Posterior vena cava (tissue), 2 donors: ENCODE measurements around the gene ELL3. TPM values are rescaled to one million over a fixed set of nuclear protein-coding genes. Genes with fewer than 3 reads are reported as not detected.
"Not testable (repeated sequence)": the region's sequence is repeated elsewhere in the genome, so short reads cannot be mapped to it uniquely, and the experiment has no call there.

ENCODE experiments used
- DNase-seq: peaks from one replicate; pipeline ENCODE4 v3.0.0-alpha.2; 2020; ENCODE audit warnings: low spot score
- intact Hi-C, 2 donors: fragments of 100-400 bp; cut with DNase I; formaldehyde crosslinking; loops; one replicate each; pipeline versions ENCODE4 v1.14.1 to v1.14.2; 2022 to 2023
- total RNA-seq, 2 donors: library from RNA; stranded (reverse); fragmentation: NEBNext Ultra II Directional; extraction: Animal tissue kit (Norgen Biotek cat#: 25700); gene quantifications; one replicate each; pipeline ENCODE4 v1.2.1, GENCODE V29; 2021
- donor health status: DM: yes; HTN: yes; CAD: no.
- donor health status: DM: yes; HTN: yes; CAD: no.

ELL3 gene
- total RNA-seq, 2 donors from 2014 or later, result 2.2 TPM

GRCh38 chr15:43793647-43794046 is 16.9 kb upstream of the ELL3 start:
- intact Hi-C loops, result no loop called here
- DNase-seq, result no peak

DNA sequence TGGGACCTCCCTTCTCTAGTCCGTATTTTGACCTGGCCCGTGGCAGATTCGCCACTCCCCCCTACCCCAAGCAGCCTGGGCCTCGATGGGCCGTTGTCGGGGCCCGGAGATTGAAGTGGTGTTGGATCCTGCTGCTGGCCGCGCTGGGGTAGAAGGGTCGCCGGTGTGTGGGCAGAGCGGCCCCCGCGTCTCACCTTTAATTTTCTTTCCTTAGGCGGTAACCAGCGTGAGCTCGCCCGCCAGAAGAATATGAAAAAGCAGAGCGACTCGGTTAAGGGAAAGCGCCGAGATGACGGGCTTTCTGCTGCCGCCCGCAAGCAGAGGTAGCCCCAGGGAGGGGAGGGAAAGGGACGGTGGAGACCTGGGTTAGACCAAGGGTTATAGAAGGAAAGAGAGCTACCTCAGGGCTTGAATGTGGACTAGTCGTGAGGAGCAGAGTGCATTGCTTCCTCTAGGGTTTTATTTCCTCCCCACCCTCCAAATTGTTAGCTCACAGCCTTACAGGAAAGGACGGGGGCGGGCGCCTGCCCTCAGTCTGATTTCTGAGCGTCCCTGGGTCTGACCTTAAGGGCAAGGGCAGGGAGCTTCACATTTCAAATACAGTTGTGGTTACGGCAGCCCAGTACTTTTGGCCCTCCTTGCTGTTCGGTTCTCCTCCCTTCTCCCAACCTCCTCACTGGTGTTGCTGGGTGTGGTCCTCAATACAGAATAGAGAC is 16.2 kb upstream of the ELL3 start:
- intact Hi-C loops, result no loop called here

DNA sequence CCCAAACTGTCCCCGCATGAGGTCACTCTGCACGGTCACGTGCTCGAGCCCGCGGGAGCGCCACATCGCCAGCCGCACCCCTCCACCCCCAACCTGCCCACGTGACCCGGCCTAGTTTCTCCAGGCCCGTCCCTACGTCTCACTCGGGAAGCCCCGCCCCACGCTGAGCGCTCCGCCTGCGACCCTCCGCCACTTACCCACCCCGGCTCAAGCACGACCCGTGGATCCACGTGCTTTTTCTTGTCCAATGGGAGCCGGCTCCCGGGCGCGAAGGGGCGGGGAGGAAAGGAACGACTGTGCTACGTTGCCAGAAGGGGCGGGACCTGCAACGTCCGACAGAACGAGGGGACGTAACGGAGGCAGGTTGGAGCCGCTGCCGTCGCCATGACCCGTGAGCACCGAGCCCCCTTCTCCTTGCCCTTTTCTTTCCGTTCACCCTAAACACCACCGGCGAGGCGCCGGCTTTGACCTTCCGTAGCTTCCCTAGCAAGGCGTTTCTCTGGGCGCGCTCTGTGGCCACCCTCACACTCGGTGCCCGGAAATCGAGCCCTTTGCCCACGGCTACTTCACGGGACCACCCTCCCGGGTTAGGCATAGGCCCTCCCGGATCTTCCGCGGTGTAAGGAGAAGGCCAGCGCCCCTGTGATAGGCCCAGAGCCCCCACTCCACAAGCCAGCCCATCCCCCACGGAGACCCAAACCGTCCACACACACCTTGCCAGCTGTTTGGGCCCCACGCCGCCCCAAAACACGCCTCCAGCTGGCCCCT is 15.4 kb upstream of the ELL3 start, which contains the start of gene SERF2:
TSS of gene SERF2 (plus strand) at position 328 of the 768 bp plus-strand sequence. CDS start at position 385, 57 bp downstream.
- intact Hi-C loops, result no loop called here
- peak; percentile 100 for DNase-seq

More for the DNA sequence above, 16.2 kb upstream of the ELL3 start:
- peak; percentile 86 for DNase-seq

- DNase-seq, result no peak
- intact Hi-C loops, result no loop called here
These were observed 12.6 kb upstream of the ELL3 start for GRCh38 chr15:43789409-43789808.

- no peak for DNase-seq
- intact Hi-C loops, result no loop called here
These were observed 2.2 kb upstream of the ELL3 start for GRCh38 chr15:43779016-43779415.

- DNase-seq, result peak; percentile 93
- intact Hi-C loops, result no loop called here
These were observed 625 bp upstream of the ELL3 start for GRCh38 chr15:43777267-43777914.

DNA sequence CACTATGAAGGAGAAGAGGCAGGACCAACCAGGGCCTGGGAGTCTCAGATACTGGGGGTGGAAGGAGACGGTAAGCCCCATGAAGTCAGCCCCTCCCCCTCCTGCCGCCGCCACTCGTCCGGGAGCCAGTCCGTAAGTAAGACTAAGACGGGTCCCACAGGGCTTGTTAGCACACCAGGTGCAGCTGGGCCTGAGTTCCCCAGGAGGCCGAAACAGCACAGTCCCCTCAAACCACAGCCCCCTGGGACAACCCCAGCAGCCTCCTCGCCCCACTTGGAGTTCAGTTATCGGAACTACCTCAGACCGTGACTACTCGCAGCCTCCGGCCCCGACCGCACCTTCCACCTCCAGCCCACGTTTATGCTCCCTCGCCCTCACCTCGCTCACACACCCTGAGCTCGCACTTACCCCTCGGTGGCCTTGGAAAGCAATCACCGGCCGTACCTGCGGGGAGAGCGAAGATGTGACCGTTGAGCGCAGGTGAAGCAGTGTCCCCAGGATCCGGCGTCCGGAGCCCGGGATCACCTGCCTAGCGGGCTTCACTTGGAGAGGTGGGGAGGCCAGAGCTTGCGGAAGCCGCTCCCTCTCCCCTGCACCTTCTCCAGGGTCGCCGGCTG is 557 bp downstream of the ELL3 start:
- no peak for DNase-seq
- intact Hi-C loops, result no loop called here

DNA sequence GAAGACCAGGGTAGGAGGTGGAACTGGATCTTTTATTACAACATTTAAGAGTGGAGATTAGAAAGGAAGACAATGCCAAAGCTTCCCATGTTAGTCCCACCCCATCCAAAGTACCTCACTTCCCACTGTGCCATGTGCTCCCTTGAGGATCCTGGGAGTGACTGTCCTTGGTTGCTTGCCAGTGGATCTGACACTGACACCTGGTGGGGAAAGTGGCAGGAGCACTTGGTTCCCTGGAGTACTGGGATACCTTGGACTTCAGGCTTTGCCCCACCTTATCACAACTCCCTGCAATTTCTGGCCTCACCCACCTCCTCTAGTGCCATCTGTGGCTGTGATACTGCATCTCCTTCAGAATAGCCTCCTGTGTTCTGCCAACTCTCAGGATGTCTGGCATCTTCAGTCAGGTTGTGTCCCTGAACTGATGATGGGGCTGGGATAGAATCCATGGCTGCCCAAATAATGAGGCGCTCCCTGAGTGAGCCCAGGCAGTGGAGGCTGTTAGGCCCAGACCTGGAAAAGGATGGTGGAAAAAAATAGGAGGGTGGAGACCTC is 1.3 kb downstream of the ELL3 start:
- no peak for DNase-seq
- intact Hi-C loops, result no loop called here

- intact Hi-C loops, result no loop called here
- no peak for DNase-seq
These were observed 2.7 kb downstream of the ELL3 start for GRCh38 chr15:43774062-43774461.

DNA sequence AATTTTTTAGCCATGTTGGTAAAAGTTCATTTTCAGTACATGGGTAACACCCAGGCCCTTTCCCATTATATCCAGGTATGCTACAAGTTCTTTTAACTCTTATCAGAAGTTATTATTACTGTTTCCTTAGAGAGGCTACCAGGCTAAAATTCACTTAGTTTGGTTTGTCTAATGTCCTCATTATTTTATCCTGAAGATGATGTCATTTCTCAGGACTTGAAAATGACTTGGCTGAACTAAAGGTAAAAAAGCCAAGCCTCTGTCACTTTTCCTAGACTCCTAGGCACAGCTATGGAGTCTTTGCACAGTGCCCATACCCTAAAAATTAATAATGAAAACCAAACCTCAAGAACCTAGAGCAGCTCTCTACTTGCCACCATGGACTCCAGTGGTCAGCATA is 4.1 kb downstream of the ELL3 start:
- no peak for DNase-seq
- intact Hi-C loops, result no loop called here

DNA sequence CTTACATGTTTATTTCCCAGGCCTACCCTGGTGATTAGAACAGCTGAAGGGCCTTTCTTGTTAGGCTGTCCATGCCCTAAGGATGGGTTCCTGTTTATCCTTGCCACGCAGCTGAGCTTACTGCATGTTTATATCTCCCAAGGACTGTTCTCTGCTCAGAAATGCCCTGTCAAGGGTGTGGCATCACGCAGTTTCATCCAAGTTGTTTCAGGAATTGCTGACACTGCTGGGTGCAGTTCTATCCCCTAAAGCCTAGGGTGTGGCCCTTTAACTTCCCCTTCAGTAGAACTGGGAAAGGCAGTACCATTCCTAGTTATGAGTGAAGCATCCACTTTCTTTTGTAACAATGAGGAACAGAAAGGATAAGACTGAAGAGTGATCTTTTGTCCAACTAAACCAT is 5.0 kb downstream of the ELL3 start:
- intact Hi-C loops, result no loop called here

DNA sequence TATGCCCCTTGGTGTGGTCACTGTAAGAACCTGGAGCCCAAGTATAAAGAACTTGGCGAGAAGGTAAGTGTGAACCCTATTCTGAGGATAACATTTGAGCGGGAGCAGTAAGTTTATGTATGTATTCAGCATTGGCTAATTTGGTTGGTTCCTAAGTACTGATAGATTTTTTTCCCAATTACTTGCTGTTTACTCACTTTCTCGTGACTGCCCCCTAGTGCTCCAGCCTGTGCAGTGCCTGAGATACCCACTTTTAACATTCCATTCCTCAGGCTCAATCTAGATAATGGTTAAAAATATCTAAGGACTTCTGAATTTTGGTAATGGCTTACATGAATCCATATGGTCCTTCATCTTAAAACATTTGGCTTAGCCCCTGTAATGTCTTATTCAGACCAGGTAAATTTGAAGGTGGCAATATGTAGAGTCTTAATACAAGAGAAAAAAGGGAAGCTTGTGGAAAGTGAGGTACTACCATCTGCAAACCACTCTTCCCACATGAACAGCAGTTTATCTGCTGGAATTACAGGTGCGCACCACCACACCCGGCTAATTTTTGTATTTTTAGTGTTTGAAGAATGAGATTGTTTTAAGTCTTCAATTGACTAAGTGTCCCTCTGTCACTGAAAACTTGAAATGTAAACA is 7.1 kb downstream of the ELL3 start:
- no peak for DNase-seq
- intact Hi-C loops, result no loop called here

More for the DNA sequence above, 5.0 kb downstream of the ELL3 start:
- no peak for DNase-seq

DNA sequence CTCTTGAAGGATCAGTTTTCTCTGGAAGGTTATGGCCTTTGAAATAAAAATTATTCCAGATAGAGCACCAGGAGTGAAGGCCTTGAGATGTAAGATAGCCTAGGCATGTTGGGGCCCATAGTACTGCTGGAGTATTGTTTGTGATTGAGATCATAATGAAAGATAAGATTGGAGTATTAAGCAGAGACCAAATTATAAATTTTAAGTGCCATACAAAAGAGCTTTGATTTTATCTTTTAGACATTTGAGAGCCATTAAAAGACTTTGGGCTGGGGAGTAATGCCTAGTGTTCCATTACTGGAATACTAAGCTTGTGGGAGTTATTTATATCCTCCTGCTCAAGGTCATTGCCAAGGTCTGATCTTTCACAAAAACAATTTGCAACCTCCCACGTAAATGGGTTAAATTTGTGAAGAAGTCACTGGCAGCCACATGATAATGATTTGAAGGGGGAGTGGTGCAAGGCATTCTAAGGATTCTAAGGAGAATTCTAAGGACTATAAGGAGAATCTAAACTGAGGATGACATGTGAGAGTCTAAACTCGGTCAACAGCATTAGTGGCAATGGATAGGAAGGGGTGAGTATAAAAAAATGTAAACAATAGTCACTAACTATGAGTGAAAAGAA is 12.8 kb downstream of the ELL3 start:
- intact Hi-C loops, result no loop called here
- DNase-seq, result no peak

DNA sequence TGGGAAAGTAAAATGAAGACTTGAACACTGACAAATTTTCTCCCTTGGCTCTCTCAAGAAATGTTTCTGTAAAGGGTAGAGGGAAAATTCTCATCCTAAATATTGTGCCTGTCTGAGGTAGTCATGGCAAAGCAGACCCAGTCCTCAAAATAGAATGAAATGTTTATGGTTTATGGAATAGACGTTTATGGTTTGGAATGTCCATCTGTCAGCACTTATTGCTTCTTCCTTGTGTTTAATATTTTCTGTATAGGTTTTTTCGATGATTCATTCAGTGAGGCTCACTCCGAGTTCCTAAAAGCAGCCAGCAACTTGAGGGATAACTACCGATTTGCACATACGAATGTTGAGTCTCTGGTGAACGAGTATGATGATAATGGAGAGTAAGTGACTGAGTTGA is 13.9 kb downstream of the ELL3 start:
- intact Hi-C loops, result no loop called here

DNA sequence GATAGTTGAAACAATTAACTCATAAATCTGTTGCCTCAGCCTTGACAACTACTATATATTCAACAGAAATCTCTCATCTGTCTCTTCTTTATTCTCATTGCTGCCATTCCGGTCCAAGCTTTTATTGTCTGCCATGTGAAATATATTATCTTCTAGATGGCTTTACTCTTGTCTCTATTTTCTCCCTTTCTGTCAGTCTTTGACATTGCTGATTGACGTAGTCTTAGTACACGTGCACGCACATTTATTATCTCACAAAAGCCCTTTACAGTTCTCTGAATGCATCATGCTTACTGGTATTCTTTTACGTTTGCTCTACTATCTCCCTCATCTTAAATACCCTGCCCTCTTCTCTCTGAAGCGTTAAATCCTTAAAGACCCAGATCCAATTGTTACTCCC is 24.9 kb downstream of the ELL3 start:
- intact Hi-C loops, result no loop called here

More for the DNA sequence above, 13.9 kb downstream of the ELL3 start:
- DNase-seq, result no peak

GRCh38 chr15:43749690-43750345 is 26.9 kb downstream of the ELL3 start:
- intact Hi-C loops, result no loop called here
- no peak for DNase-seq

More for the DNA sequence above, 24.9 kb downstream of the ELL3 start:
- no peak for DNase-seq

DNA sequence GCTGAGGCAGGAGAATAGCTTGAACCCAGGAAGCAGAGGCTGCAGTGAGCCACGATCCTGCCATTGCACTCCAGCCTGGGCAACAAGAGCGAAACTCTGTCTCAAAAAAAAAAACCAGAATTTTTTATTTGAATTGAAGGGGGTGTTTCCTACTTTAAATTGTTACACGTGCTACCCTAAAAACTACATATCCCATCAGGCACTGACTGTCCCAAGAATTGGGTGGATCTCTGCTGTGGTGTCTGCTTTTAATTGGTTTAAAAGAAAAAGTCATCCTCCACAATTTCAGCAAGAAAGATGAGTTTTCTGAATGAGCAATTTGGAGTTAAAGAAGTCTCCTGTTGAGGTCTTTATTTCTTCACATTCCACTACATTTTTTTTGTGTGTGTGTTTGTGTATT is 28.4 kb downstream of the ELL3 start:
- intact Hi-C loops, result no loop called here
- DNase-seq, result no peak

DNA sequence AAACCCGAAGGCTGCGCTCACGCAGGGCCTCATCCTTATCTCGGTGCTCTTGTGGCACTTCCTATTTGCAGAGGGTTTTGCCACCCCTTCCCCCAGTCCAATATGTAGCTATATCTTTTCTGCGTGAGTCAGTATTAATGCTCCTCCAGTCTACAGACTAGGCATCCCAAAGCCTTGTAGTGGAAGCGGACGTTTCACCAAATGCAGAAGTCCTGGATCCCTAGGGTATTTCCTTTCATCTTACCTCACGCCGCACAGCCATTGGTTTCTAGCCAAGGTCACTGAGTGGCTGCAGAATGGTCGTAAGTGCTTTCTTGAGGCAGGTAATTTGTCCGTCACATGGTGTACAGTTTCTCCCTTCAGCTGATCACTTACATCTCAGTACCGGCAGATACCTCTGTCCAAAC is 29.9 kb downstream of the ELL3 start:
- DNase-seq, intact Hi-C loops: not testable (repeated sequence)
